ENCODE measurements around the gene ZNF680. TPM values are rescaled to one million over a fixed set of nuclear protein-coding genes. Genes with fewer than 3 reads are reported as not detected.

ZNF680 gene
- total RNA-seq (2022; extraction: Qiagen RNA extraction; ENCODE audit: low read depth) = 0.38 to 3.4 TPM (median 2.4 TPM) in 5 replicates

GRCh38 chr7:64562626-64563278 is at the start of gene ZNF680:
TSS of gene ZNF680 (minus strand) at chr7:64563071. CDS start at chr7:64562954, 117 bp downstream.

Other genes with a start within 250 kb of the ZNF680 start
- gene ZNF736, start 249.1 kb downstream of the ZNF680 start, total RNA-seq (2022; extraction: Qiagen RNA extraction; ENCODE audit: low read depth) = not detected in 5 replicates
- gene ZNF107, start 103.1 kb upstream of the ZNF680 start, total RNA-seq (2022; extraction: Qiagen RNA extraction; ENCODE audit: low read depth) = 0.97 to 2.9 TPM (median 2.7 TPM) in 5 replicates
- 2.2 to 3.4 TPM (median 3.1 TPM) in 5 replicates for gene ZNF138, start 231.4 kb upstream of the ZNF680 start, total RNA-seq (2022; extraction: Qiagen RNA extraction; ENCODE audit: low read depth)